H9 (cell line): ENCODE results near the gene CELSR2. TPM values are rescaled to one million over a fixed set of nuclear protein-coding genes. Genes with fewer than 3 reads are reported as not detected.

ENCODE experiments used
- DNase-seq: peaks from one replicate; pipeline ENCODE4 v3.0.0-alpha.2; 2017
- H2AFZ ChIP-seq: one replicate; pipeline ENCODE4 v1.6.1; 2013; ENCODE audit warnings: mild to moderate bottlenecking, low read length, control low read depth, moderate library complexity
- H2AK5ac ChIP-seq: 2 replicates; pipeline ENCODE4 v1.6.1; 2013; ENCODE audit warnings: low read length, control low read depth, mixed read lengths; ENCODE audit not compliant: insufficient read length
- H2BK120ac ChIP-seq: one replicate; pipeline ENCODE4 v1.6.1; 2013; ENCODE audit warnings: low read depth, mild to moderate bottlenecking, low read length, control low read depth, inconsistent platforms; ENCODE audit not compliant: poor library complexity, severe bottlenecking
- H2BK12ac ChIP-seq: 2 replicates; pipeline ENCODE4 v1.6.1; 2013; ENCODE audit warnings: low read length, control low read depth, mixed read lengths, low read depth; ENCODE audit not compliant: insufficient read length
- H2BK15ac ChIP-seq: 2 replicates; pipeline ENCODE4 v1.6.1; 2013; ENCODE audit warnings: low read depth, low read length, control low read depth
- H2BK20ac ChIP-seq: one replicate; pipeline ENCODE4 v1.6.1; 2013; ENCODE audit warnings: low read depth, mild to moderate bottlenecking, low read length, control low read depth, inconsistent platforms; ENCODE audit not compliant: poor library complexity, severe bottlenecking
- H2BK5ac ChIP-seq: 2 replicates; pipeline ENCODE4 v1.6.1; 2013; ENCODE audit warnings: low read length, control low read depth, mixed read lengths; ENCODE audit not compliant: insufficient read length
- H3K14ac ChIP-seq: 2 replicates; pipeline ENCODE4 v1.6.1; 2013; ENCODE audit warnings: low read length, control low read depth; ENCODE audit not compliant: insufficient read depth
- H3K18ac ChIP-seq: 2 replicates; pipeline ENCODE4 v1.6.1; 2013; ENCODE audit warnings: low read depth, mild to moderate bottlenecking, mixed read lengths, low read length, control low read depth; ENCODE audit not compliant: insufficient read length
- H3K23ac ChIP-seq: 2 replicates; pipeline ENCODE4 v1.6.1; 2013; ENCODE audit warnings: low read length, control low read depth, mixed read lengths, low read depth; ENCODE audit not compliant: insufficient read length
- H3K23me2 ChIP-seq: 2 replicates; pipeline ENCODE4 v1.6.1; 2013; ENCODE audit warnings: low read depth, mild to moderate bottlenecking, mixed read lengths, low read length, control low read depth; ENCODE audit not compliant: insufficient read length, poor library complexity, severe bottlenecking
- H3K27ac ChIP-seq: 2 replicates; pipeline ENCODE4 v1.5.1; 2013; ENCODE audit warnings: low read length, control low read depth, mixed read lengths, low read depth; ENCODE audit not compliant: insufficient read length
- H3K27me3 ChIP-seq: 2 replicates; pipeline ENCODE4 v1.6.1; 2013; ENCODE audit warnings: low read length, control low read depth, inconsistent platforms; ENCODE audit not compliant: insufficient read depth
- H3K4ac ChIP-seq: 2 replicates; pipeline ENCODE4 v1.6.1; 2013; ENCODE audit warnings: low read depth, mild to moderate bottlenecking, control low read depth, inconsistent platforms, low read length, moderate library complexity
- H3K4me1 ChIP-seq: 2 replicates; pipeline ENCODE4 v1.6.1; 2013; ENCODE audit warnings: low read length, control low read depth, inconsistent platforms; ENCODE audit not compliant: insufficient read depth
- H3K4me2 ChIP-seq: 2 replicates; pipeline ENCODE4 v1.6.1; 2013; ENCODE audit warnings: low read length, control low read depth, mixed read lengths; ENCODE audit not compliant: insufficient read length, insufficient read depth
- H3K56ac ChIP-seq: 2 replicates; pipeline ENCODE4 v1.6.1; 2013; ENCODE audit warnings: low read depth, mild to moderate bottlenecking, mixed read lengths, low read length, control low read depth; ENCODE audit not compliant: insufficient read length
- H3K79me1 ChIP-seq: 2 replicates; pipeline ENCODE4 v1.6.1; 2013; ENCODE audit warnings: low read depth, mild to moderate bottlenecking, moderate library complexity, low read length, control low read depth, inconsistent platforms; ENCODE audit not compliant: insufficient read depth, poor library complexity, severe bottlenecking
- H3K79me2 ChIP-seq: 2 replicates; pipeline ENCODE4 v1.6.1; 2013; ENCODE audit warnings: low read length, control low read depth, inconsistent platforms; ENCODE audit not compliant: insufficient read depth
- H3K9ac ChIP-seq: 2 replicates; pipeline ENCODE4 v1.6.1; 2013; ENCODE audit warnings: low read length, control low read depth, mixed read lengths; ENCODE audit not compliant: insufficient read length; ENCODE audit errors: extremely low read depth
- H3K9me3 ChIP-seq: one replicate; pipeline ENCODE4 v1.6.1; 2013; ENCODE audit warnings: low read depth, low read length, inconsistent platforms; ENCODE audit not compliant: control insufficient read depth
- H3T11ph ChIP-seq: one replicate; pipeline ENCODE4 v1.6.1; 2013; ENCODE audit warnings: mild to moderate bottlenecking, low read length, control low read depth, inconsistent platforms
- H4K20me1 ChIP-seq: one replicate; pipeline ENCODE4 v1.6.1; 2013; ENCODE audit not compliant: control insufficient read depth, insufficient read length, insufficient read depth
- H4K5ac ChIP-seq: 2 replicates; pipeline ENCODE4 v1.6.1; 2013; ENCODE audit warnings: low read depth, mild to moderate bottlenecking, mixed read lengths, low read length, control low read depth; ENCODE audit not compliant: insufficient read length
- H4K8ac ChIP-seq: replicated peaks from 2 replicates; pipeline ENCODE4 v1.6.1; 2013; ENCODE audit warnings: low read length, control low read depth, mixed read lengths, low read depth; ENCODE audit not compliant: insufficient read length
- H4K91ac ChIP-seq: 2 replicates; pipeline ENCODE4 v1.6.1; 2013; ENCODE audit warnings: low read depth, mild to moderate bottlenecking, moderate library complexity, mixed read lengths, low read length, control low read depth; ENCODE audit not compliant: insufficient read length
- H3K27ac Mint-ChIP-seq, 3 experiments: 2 replicates in 2 of 3; 3 replicates in 1 of 3; pipeline ENCODE4 v1.8.0; 2020 to 2021; ENCODE audit warnings: mixed read lengths in 3 of 3, mild to moderate bottlenecking in 1 of 3, moderate library complexity in 1 of 3
- H3K27me3 Mint-ChIP-seq: 2 replicates; pipeline ENCODE4 v1.8.0; 2021; ENCODE audit warnings: low read depth, mild to moderate bottlenecking, moderate library complexity, mixed read lengths
- H3K36me3 Mint-ChIP-seq, 3 experiments: 2 replicates in 2 of 3; 3 replicates in 1 of 3; pipeline ENCODE4 v1.8.0; 2020 to 2021; ENCODE audit warnings: low read depth in 3 of 3, mixed read lengths in 3 of 3; ENCODE audit not compliant: insufficient read depth in 1 of 3
- H3K4me1 Mint-ChIP-seq, 2 experiments: 2 replicates each; pipeline ENCODE4 v1.8.0; 2020; ENCODE audit warnings: mixed read lengths in 2 of 2
- H3K4me3 Mint-ChIP-seq, 2 experiments: 2 replicates in 1 of 2; 3 replicates in 1 of 2; pipeline ENCODE4 v1.8.0; 2020 to 2021; ENCODE audit warnings: mild to moderate bottlenecking in 2 of 2, mixed read lengths in 2 of 2, moderate library complexity in 1 of 2
- H3K9me3 Mint-ChIP-seq, 2 experiments: 2 replicates in 1 of 2; 3 replicates in 1 of 2; pipeline ENCODE4 v1.8.0; 2020; ENCODE audit warnings: mild to moderate bottlenecking in 2 of 2, mixed read lengths in 2 of 2, moderate library complexity in 1 of 2
- CTCF ChIP-seq: fragments of 200-600 bp; sonication (generic); conservative IDR thresholded peaks from 3 replicates; pipeline ENCODE4 v1.8.0; 2021; ENCODE audit warnings: antibody characterized with exemption, mild to moderate bottlenecking
- WGBS: extraction: QIAGEN DNeasy Blood & Tissue Kit; methylation state at CpG from one replicate; pipeline ENCODE4 v1.1.7; 2013; ENCODE audit warnings: missing lambda C conversion rate, low lambda C conversion rate, mixed read lengths; ENCODE audit not compliant: insufficient read length; ENCODE audit errors: extremely low coverage; 5-methylcytosine and 5-hydroxymethylcytosine counted together
- total RNA-seq: library from RNA; stranded (reverse); gene quantifications from 2 replicates; pipeline ENCODE4 v1.2.1, GENCODE V29; 2021

Gene CELSR2
- total RNA-seq, 1 experiment from 2014 or later, result 29.2 TPM

GRCh38 chr1:109256971-109257681 lies 7.8 kb downstream of the CELSR2 start:
- Histone ChIP-seq H3K4me2 (no peak overlapping the region), H3K23me2 (peaks cover 5% of the 10 kb centered on the region), H3K23ac (no peak overlapping the region), H2AFZ (no peak overlapping the region), H4K8ac (no peak overlapping the region), H3K27ac (no peak overlapping the region), H2BK15ac (no peak overlapping the region), H2BK120ac (no peak overlapping the region), H3K79me1 (no peaks in the 10 kb centered on the region), H4K91ac (no peak overlapping the region), H2BK12ac (no peak overlapping the region), H4K20me1 (no peaks in the 10 kb centered on the region), H3K79me2 (no peaks in the 10 kb centered on the region; the same call in 1 of the 2 replicates), H2AK5ac (no peak overlapping the region), H3K27me3 (no peaks in the 10 kb centered on the region), H3K9me3 (no peaks in the 10 kb centered on the region), H3T11ph (no peak overlapping the region), H3K56ac (no peak overlapping the region), H2BK20ac (no peak overlapping the region), H2BK5ac (no peak overlapping the region), H3K9ac (no peak overlapping the region), H3K18ac (no peak overlapping the region), H4K5ac (no peak overlapping the region), H3K4me1 (no peaks in the 10 kb centered on the region; the same call in 1 of the 2 replicates), H3K14ac (no peak overlapping the region), H3K4ac (no peak overlapping the region)
- no peak for DNase-seq
- peaks cover 2% of the 10 kb centered on the region for H3K27me3 Mint-ChIP-seq
- H3K4me3 Mint-ChIP-seq, result no peak overlapping the region
- H3K4me1 Mint-ChIP-seq, result peaks cover 50 to 63% of the 10 kb centered on the region in 2 experiments
- peaks cover 11 to 31% (median 25%) of the 10 kb centered on the region in 3 experiments; a peak in 6 of 7 replicates for H3K36me3 Mint-ChIP-seq
- TF ChIP-seq CTCF, result no peak
- no CpG with 5 or more reads among the region's 5 CpGs for WGBS
- H3K9me3 Mint-ChIP-seq, result peaks cover 1 to 4% of the 10 kb centered on the region in 2 experiments; a peak in 2 of 5 replicates
- peak overlapping the region in 2 of 3 experiments; percentile 4 to 22; a peak in 1 of 7 replicates for H3K27ac Mint-ChIP-seq
